B cell (primary cell): Measurements from ENCODE around the gene GRID2. TPM values are rescaled to one million over a fixed set of nuclear protein-coding genes. Genes with fewer than 3 reads are reported as not detected.

Experiments used
- ATAC-seq: fragments of 200-7000 bp; cut with Tn5 transposase; one replicate; pipeline ENCODE4 v1.10.0; 2021; ENCODE audit warnings: low read depth, mild to moderate bottlenecking, moderate number of reproducible peaks, moderate library complexity
- CTCF ChIA-PET: fragments of 350-600 bp; sonication (Branson Sonifier 250); formaldehyde crosslinking; loops from one replicate; lab custom pipeline; 2021; ENCODE audit warnings: antibody characterized with exemption, inconsistent platforms; lab: Charles Lee
- POLR2A ChIA-PET: fragments of 350-600 bp; sonication (Branson Sonifier 250); formaldehyde crosslinking; loops from one replicate; lab custom pipeline; 2021; ENCODE audit warnings: antibody characterized with exemption; lab: Charles Lee
- DNase-seq: peaks from one replicate; pipeline ENCODE4 v3.0.0; 2013
- H2AFZ ChIP-seq: 2 replicates; pipeline ENCODE4 v1.6.1; 2012; ENCODE audit warnings: mild to moderate bottlenecking, low read depth, low read length; ENCODE audit not compliant: insufficient read depth, poor library complexity, severe bottlenecking
- H3K27ac ChIP-seq, 2 donors: 1 replicate in 1 of 2; 2 replicates in 1 of 2; pipeline ENCODE4 v1.5.1; 2012 to 2013; ENCODE audit warnings: low read length in 2 of 2, mild to moderate bottlenecking in 2 of 2, moderate library complexity in 1 of 2
- H3K27me3 ChIP-seq, 4 experiments: fragments of 200-600 bp in 1 of 4; sonication (generic) in 1 of 4; replicated peaks in 1 of 4; 1 replicate in 2 of 4; 2 replicates in 2 of 4; pipeline versions ENCODE4 v1.6.1 to v1.7.0; 2013 to 2016; ENCODE audit warnings: low read length in 3 of 4, mild to moderate bottlenecking in 2 of 4, mixed read lengths in 1 of 4, moderate library complexity in 1 of 4; ENCODE audit not compliant: insufficient read depth in 4 of 4, control insufficient read depth in 3 of 4; ENCODE audit errors: control extremely low read depth in 1 of 4
- H3K36me3 ChIP-seq, 2 experiments: replicated peaks in 1 of 2; 1 replicate in 1 of 2; 2 replicates in 1 of 2; pipeline versions ENCODE4 v1.6.1 to v1.7.1; 2013; ENCODE audit warnings: low read length in 1 of 2; ENCODE audit not compliant: insufficient read depth in 2 of 2, control insufficient read depth in 1 of 2; ENCODE audit errors: control extremely low read depth in 1 of 2, extremely low read depth in 1 of 2
- H3K4me1 ChIP-seq, 2 donors: fragments of 200-600 bp in 1 of 2; sonication (generic) in 1 of 2; 1 replicate in 1 of 2; 2 replicates in 1 of 2; pipeline versions ENCODE4 v1.5.1 to v1.6.1; 2013 to 2017; ENCODE audit warnings: low read length in 2 of 2; ENCODE audit not compliant: control insufficient read depth in 2 of 2, insufficient read depth in 2 of 2
- H3K4me2 ChIP-seq: replicated peaks from 2 replicates; pipeline ENCODE3; 2012; ENCODE audit warnings: mild to moderate bottlenecking, low read depth, low read length; ENCODE audit not compliant: poor library complexity, severe bottlenecking
- H3K4me3 ChIP-seq, 5 experiments: fragments of 200-600 bp in 1 of 5; sonication (generic) in 1 of 5; 1 replicate in 3 of 5; 2 replicates in 2 of 5; pipeline versions ENCODE4 v1.5.1 to v1.7.0; 2011 to 2016; ENCODE audit warnings: low read length in 4 of 5, mild to moderate bottlenecking in 4 of 5, low read depth in 2 of 5, control low read depth in 1 of 5, moderate library complexity in 1 of 5; ENCODE audit not compliant: insufficient read depth in 1 of 5; ENCODE audit errors: control extremely low read depth in 1 of 5, extremely low read depth in 1 of 5
- H3K79me2 ChIP-seq: fragments of 200-600 bp; sonication (generic); one replicate; pipeline ENCODE4 v1.6.0; 2016; ENCODE audit warnings: low read length; ENCODE audit not compliant: control insufficient read depth, insufficient read depth
- H3K9ac ChIP-seq: fragments of 200-600 bp; sonication (generic); 2 replicates; pipeline ENCODE4 v1.6.1; 2017; ENCODE audit warnings: mild to moderate bottlenecking, low read length, moderate library complexity
- H3K9me3 ChIP-seq, 3 donors: one replicate each; pipeline versions ENCODE4 v1.6.1 to v1.7.1; 2013; ENCODE audit warnings: low read length in 2 of 3; ENCODE audit not compliant: control insufficient read depth in 2 of 3, insufficient read depth in 1 of 3; ENCODE audit errors: control extremely low read depth in 1 of 3
- H4K20me1 ChIP-seq: 2 replicates; pipeline ENCODE4 v1.6.0; 2012; ENCODE audit warnings: mild to moderate bottlenecking, low read length; ENCODE audit not compliant: insufficient read depth, control insufficient read depth, poor library complexity, severe bottlenecking
- H3K27ac Mint-ChIP-seq: one replicate; pipeline ENCODE4 v1.8.0; 2021; ENCODE audit warnings: mixed read lengths
- H3K27me3 Mint-ChIP-seq: one replicate; pipeline ENCODE4 v1.8.0; 2021; ENCODE audit warnings: mixed read lengths
- H3K4me1 Mint-ChIP-seq: one replicate; pipeline ENCODE4 v1.8.0; 2021; ENCODE audit warnings: mixed read lengths
- H3K4me3 Mint-ChIP-seq: one replicate; pipeline ENCODE4 v1.8.0; 2021; ENCODE audit warnings: mixed read lengths
- H3K9me3 Mint-ChIP-seq: one replicate; pipeline ENCODE4 v1.8.0; 2022; ENCODE audit warnings: mixed read lengths; ENCODE audit not compliant: insufficient read depth
- CTCF ChIP-seq: fragments of 200-600 bp; IDR thresholded peaks from one replicate; pipeline ENCODE4 v1.8.0; 2022; ENCODE audit warnings: antibody characterized with exemption, mild to moderate bottlenecking
- EZH2 ChIP-seq: IDR thresholded peaks from 2 replicates; pipeline ENCODE4 v1.6.1; 2012; ENCODE audit warnings: borderline replicate concordance, low read depth, mild to moderate bottlenecking, moderate library complexity, low read length; ENCODE audit not compliant: insufficient read depth, poor library complexity, severe bottlenecking
- WGBS: methylation state at CpG from one replicate; pipeline ENCODE4 v1.1.5; 2013; ENCODE audit warnings: missing lambda C conversion rate; ENCODE audit not compliant: insufficient coverage; 5-methylcytosine and 5-hydroxymethylcytosine counted together
- intact Hi-C: fragments of 100-400 bp; cut with micrococcal nuclease; formaldehyde crosslinking; loops from one replicate; pipeline ENCODE4 v1.10.0; 2022
- polyA plus RNA-seq: library from polyadenylated mRNA; depleted of rRNA; stranded (reverse); fragments of >200 nt; gene quantifications from 2 replicates; pipeline ENCODE4 v1.2.3, GENCODE V29; 2012
- total RNA-seq, 2 donors: library from RNA; stranded (reverse); fragments of 120-200 nt in 1 of 2; gene quantifications; 1 replicate in 1 of 2; 2 replicates in 1 of 2; pipeline versions ENCODE4 v1.2.3 to v1.2.4, GENCODE V29; 2013 to 2022

GRID2 gene
- total and polyA plus RNA-seq, 2 donors (not counting 1 experiment from before 2014, with no cell fraction given), result not detected

- Mint-ChIP-seq H3K27ac (no peak overlapping the region), H3K27me3 (no peaks in the 10 kb centered on the region), H3K9me3 (peaks cover 4% of the 10 kb centered on the region), H3K4me3 (no peak overlapping the region), H3K4me1 (peaks cover 3% of the 10 kb centered on the region)
- H3K9ac ChIP-seq, result no peak overlapping the region
- TF ChIP-seq EZH2 (no peak), CTCF (no peak)
- H3K9me3 ChIP-seq, result peaks cover 0 to 2% (median 0%) of the 10 kb centered on the region in 3 donors
- no peaks in the 10 kb centered on the region for H3K79me2 ChIP-seq
- DNase-seq (no peak), ATAC-seq (no peak)
- ChIA-PET POLR2A (no interaction called here), CTCF (no interaction called here)
- no peaks in the 10 kb centered on the region for H3K4me1 ChIP-seq
- no CpG with 5 or more reads among the region's 2 CpGs for WGBS
- H3K4me3 ChIP-seq, result no peak overlapping the region
- H4K20me1 ChIP-seq, result no peaks in the 10 kb centered on the region
- H3K36me3 ChIP-seq, result no peaks in the 10 kb centered on the region
- no peaks in the 10 kb centered on the region for H3K27me3 ChIP-seq
- H2AFZ ChIP-seq, result no peak overlapping the region
- intact Hi-C loops, result no loop called here
- no peak overlapping the region for H3K27ac ChIP-seq
- no peak overlapping the region for H3K4me2 ChIP-seq
Observed at GRCh38 chr4:93813092-93813491, 1509.3 kb downstream of the GRID2 start.

DNA sequence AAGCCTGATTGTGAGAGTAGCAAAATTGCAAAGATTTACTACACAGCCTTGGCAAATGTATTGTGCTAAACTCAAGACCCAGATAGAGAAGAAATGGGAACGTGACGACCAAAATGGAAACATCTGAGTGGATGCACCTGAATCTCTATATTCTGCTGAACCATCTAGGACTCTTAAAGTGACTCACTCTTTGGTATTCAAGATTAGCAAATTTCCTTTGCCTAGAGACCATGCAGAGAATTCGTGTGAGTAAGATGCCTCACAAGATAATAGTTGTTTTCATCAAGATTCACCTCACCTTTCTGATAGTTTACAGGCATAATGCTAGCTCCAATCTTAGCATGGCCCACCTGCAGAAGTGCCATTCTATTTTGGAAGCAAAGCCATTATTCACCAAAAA, 1510.4 kb downstream of the GRID2 start:
- Histone ChIP-seq H3K9ac (no peak overlapping the region), H3K27ac (no peak overlapping the region), H4K20me1 (no peaks in the 10 kb centered on the region), H3K4me2 (no peak overlapping the region), H3K36me3 (no peaks in the 10 kb centered on the region), H3K9me3 (peaks cover 0 to 2% (median 0%) of the 10 kb centered on the region in 3 donors), H2AFZ (no peak overlapping the region), H3K4me3 (no peak overlapping the region), H3K79me2 (no peaks in the 10 kb centered on the region), H3K4me1 (no peaks in the 10 kb centered on the region), H3K27me3 (no peaks in the 10 kb centered on the region)
- TF ChIP-seq EZH2 (no peak), CTCF (no peak)
- ChIA-PET POLR2A (no interaction called here), CTCF (no interaction called here)
- no peak for ATAC-seq
- Mint-ChIP-seq H3K4me3 (no peak overlapping the region), H3K4me1 (peaks cover 3% of the 10 kb centered on the region), H3K9me3 (peaks cover 3% of the 10 kb centered on the region), H3K27me3 (peaks cover 4% of the 10 kb centered on the region), H3K27ac (no peak overlapping the region)
- DNase-seq, result no peak
- intact Hi-C loops, result no loop called here
- WGBS, result 80% methylated on average over 1 of the region's 3 CpGs
